Cardiac muscle cell (in vitro differentiated cells and primary cell): Measurements from ENCODE around the gene BTBD7. TPM values are rescaled to one million over a fixed set of nuclear protein-coding genes. Genes with fewer than 3 reads are reported as not detected.

Source experiments
- DNase-seq, 2 donors: peaks; one replicate each; pipeline versions ENCODE4 v3.0.0 to v3.0.0-alpha.2; 2010 to 2017; ENCODE audit warnings: low read depth in 1 of 2, low spot score in 1 of 2
- H3K27ac ChIP-seq: fragments of 200-600 bp; sonication (generic); 2 replicates; pipeline ENCODE4 v1.5.1; 2016
- H3K27me3 ChIP-seq: fragments of 200-600 bp; sonication (generic); 2 replicates; pipeline ENCODE4 v1.6.0; 2016; ENCODE audit warnings: control low read depth
- H3K36me3 ChIP-seq: fragments of 200-600 bp; sonication (generic); 2 replicates; pipeline ENCODE4 v1.5.1; 2016; ENCODE audit warnings: control low read depth
- H3K4me1 ChIP-seq: fragments of 200-600 bp; sonication (generic); 2 replicates; pipeline ENCODE4 v1.8.1; 2017; ENCODE audit warnings: low read depth, mild to moderate bottlenecking, mixed run types
- H3K4me3 ChIP-seq: fragments of 200-600 bp; sonication (generic); 2 replicates; pipeline ENCODE4 v1.5.1; 2016; ENCODE audit warnings: mild to moderate bottlenecking
- H3K9me3 ChIP-seq: fragments of 200-600 bp; sonication (generic); 2 replicates; pipeline ENCODE4 v1.5.1; 2017; ENCODE audit warnings: low read depth, mild to moderate bottlenecking, control low read depth
- CTCF ChIP-seq: IDR thresholded peaks from 2 replicates; pipeline ENCODE4 v1.5.1; 2012; ENCODE audit warnings: low read depth, mild to moderate bottlenecking, low read length
- polyA plus RNA-seq: library from polyadenylated mRNA; unstranded; fragments of >200 nt; fragmentation: Nextera tagmentation; extraction: Ambion mirVana; gene quantifications from 2 replicates; pipeline ENCODE4 v1.2.1, GENCODE V29; 2016
- total RNA-seq: library from RNA; depleted of rRNA; stranded (reverse); fragments of >200 nt; gene quantifications from 2 replicates; pipeline ENCODE4 v1.2.3, GENCODE V29; 2016

Gene BTBD7
- total and polyA plus RNA-seq, 2 experiments from 2014 or later: 19.4 to 21.7 TPM

- H3K4me1 ChIP-seq: peaks cover 5% of the 10 kb centered on the region
- no peaks in the 10 kb centered on the region for H3K27me3 ChIP-seq
- no peak for DNase-seq
- no peaks in the 10 kb centered on the region for H3K36me3 ChIP-seq
- no peak overlapping the region for H3K27ac ChIP-seq
- H3K9me3 ChIP-seq: no peaks in the 10 kb centered on the region
- no peak overlapping the region for H3K4me3 ChIP-seq
- no peak for TF ChIP-seq CTCF
These were observed 13.3 kb downstream of the BTBD7 start for GRCh38 chr14:93319494-93319893.

- Histone ChIP-seq H3K27me3 (no peaks in the 10 kb centered on the region), H3K9me3 (no peaks in the 10 kb centered on the region), H3K27ac (no peak overlapping the region), H3K36me3 (no peaks in the 10 kb centered on the region), H3K4me1 (peaks cover 4% of the 10 kb centered on the region), H3K4me3 (no peak overlapping the region)
- peak in 1 of 2 donors; percentile 26 for DNase-seq
- TF ChIP-seq CTCF: no peak
These were observed 13.9 kb downstream of the BTBD7 start for GRCh38 chr14:93318927-93319326.

GRCh38 chr14:93317875-93318807 is 14.7 kb downstream of the BTBD7 start:
- no peaks in the 10 kb centered on the region for H3K36me3 ChIP-seq
- H3K27me3 ChIP-seq: no peaks in the 10 kb centered on the region
- TF ChIP-seq CTCF: no peak
- H3K9me3 ChIP-seq: no peaks in the 10 kb centered on the region
- H3K27ac ChIP-seq: peak overlapping the region; percentile 34
- peaks cover under 1% of the 10 kb centered on the region for H3K4me1 ChIP-seq
- H3K4me3 ChIP-seq: no peak overlapping the region
- DNase-seq: peak in 1 of 2 donors; percentile 83

GRCh38 chr14:93317210-93317874 is 15.5 kb downstream of the BTBD7 start:
- no peak for DNase-seq
- Histone ChIP-seq H3K9me3 (no peaks in the 10 kb centered on the region), H3K27me3 (no peaks in the 10 kb centered on the region), H3K27ac (peak overlapping the region; percentile 34), H3K4me1 (no peaks in the 10 kb centered on the region), H3K36me3 (no peaks in the 10 kb centered on the region), H3K4me3 (no peak overlapping the region)
- TF ChIP-seq CTCF: no peak

- Histone ChIP-seq H3K9me3 (no peaks in the 10 kb centered on the region), H3K36me3 (no peaks in the 10 kb centered on the region), H3K4me3 (no peak overlapping the region), H3K27ac (no peak overlapping the region), H3K27me3 (no peaks in the 10 kb centered on the region), H3K4me1 (no peaks in the 10 kb centered on the region)
- no peak for DNase-seq
- TF ChIP-seq CTCF: no peak
These were observed 16.1 kb downstream of the BTBD7 start for GRCh38 chr14:93316716-93317115.
